Measurements from ENCODE around the gene COL25A1.

DNA sequence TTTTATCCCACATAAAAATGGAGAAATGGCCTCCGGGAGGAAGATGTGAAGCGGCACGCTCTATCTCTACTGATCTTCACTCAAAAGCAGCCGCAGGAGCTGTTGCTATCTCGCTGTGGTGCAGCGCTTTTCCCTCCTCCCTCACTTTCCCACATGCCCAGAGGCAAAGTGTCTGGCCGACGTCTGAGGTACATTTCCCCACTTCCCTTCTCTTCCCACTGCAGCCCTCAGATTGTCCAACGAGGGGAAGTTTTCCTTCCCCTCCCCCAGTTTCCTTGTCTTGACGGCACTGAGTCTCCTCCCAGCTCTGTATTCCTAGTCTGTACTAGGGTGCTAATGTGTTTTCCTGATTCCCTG is 660 bp upstream of the COL25A1 start:
- TF ChIP-seq CTCF (IDR thresholded peaks at IDR 0.05; ENCODE audit: low read depth, low read length) (no peak), EZH2phosphoT487 (IDR thresholded peaks at IDR 0.05; ENCODE audit: low read depth) (no peak)
